Neutrophil (primary cell): ENCODE results near the gene VGLL4.

Experiments
- H3K27ac ChIP-seq: fragments of 200-600 bp; sonication (generic); 2 replicates; pipeline ENCODE4 v1.5.1; 2016; ENCODE audit warnings: mild to moderate bottlenecking, moderate library complexity
- H3K27me3 ChIP-seq: fragments of 200-600 bp; sonication (generic); 2 replicates; pipeline ENCODE4 v1.6.0; 2016; ENCODE audit warnings: mild to moderate bottlenecking
- H3K36me3 ChIP-seq: fragments of 200-600 bp; sonication (generic); 2 replicates; pipeline ENCODE4 v1.5.1; 2017
- H3K4me1 ChIP-seq, 2 experiments: fragments of 200-600 bp in 1 of 2; sonication (generic) in 1 of 2; 1 replicate in 1 of 2; 2 replicates in 1 of 2; pipeline versions ENCODE4 v1.5.1 to v1.6.1; 2013 to 2016; ENCODE audit warnings: low read depth in 1 of 2, low read length in 1 of 2, mild to moderate bottlenecking in 1 of 2, moderate library complexity in 1 of 2; ENCODE audit not compliant: control insufficient read depth in 1 of 2, insufficient read depth in 1 of 2
- H3K4me3 ChIP-seq, 2 experiments: fragments of 200-600 bp in 1 of 2; sonication (generic) in 1 of 2; 1 replicate in 1 of 2; 2 replicates in 1 of 2; pipeline ENCODE4 v1.5.1; 2013 to 2016; ENCODE audit warnings: low read depth in 1 of 2, low read length in 1 of 2, mild to moderate bottlenecking in 1 of 2, moderate library complexity in 1 of 2
- H3K9me3 ChIP-seq: fragments of 200-600 bp; sonication (generic); 2 replicates; pipeline ENCODE4 v1.5.1; 2016
- TF ChIP-seq, protein P1 (sequence below): fragments of 200-600 bp; sonication (generic); IDR thresholded peaks from 2 replicates; pipeline ENCODE4 v1.5.1; 2016; ENCODE audit warnings: antibody characterized with exemption

The VGLL4 gene

DNA sequence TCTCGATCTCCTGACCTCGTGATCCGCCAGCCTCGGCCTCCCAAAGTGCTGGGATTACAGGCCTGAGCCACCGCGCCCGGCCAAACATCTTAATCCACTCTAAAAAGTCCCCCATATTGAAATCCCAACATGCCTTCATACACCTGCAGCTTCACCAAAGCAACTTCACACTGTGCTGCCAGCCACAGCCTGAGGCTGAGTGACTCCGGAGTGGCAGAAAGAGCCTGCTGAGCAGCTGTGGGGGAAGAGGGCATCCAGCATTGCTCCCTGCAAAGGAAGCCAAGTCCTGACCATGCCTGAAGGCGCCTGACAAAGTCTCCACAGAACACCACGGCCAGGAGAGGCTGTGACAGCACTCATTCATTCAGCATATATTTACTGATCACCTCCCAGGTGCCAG is 21.6 kb upstream of the VGLL4 start:
- Histone ChIP-seq H3K9me3 (no peaks in the 10 kb centered on the region), H3K4me1 (peaks cover 0 to 10% of the 10 kb centered on the region in 2 experiments), H3K36me3 (no peaks in the 10 kb centered on the region), H3K4me3 (no peak overlapping the region), H3K27me3 (no peaks in the 10 kb centered on the region), H3K27ac (no peak overlapping the region)
- TF ChIP-seq, protein P1, sequence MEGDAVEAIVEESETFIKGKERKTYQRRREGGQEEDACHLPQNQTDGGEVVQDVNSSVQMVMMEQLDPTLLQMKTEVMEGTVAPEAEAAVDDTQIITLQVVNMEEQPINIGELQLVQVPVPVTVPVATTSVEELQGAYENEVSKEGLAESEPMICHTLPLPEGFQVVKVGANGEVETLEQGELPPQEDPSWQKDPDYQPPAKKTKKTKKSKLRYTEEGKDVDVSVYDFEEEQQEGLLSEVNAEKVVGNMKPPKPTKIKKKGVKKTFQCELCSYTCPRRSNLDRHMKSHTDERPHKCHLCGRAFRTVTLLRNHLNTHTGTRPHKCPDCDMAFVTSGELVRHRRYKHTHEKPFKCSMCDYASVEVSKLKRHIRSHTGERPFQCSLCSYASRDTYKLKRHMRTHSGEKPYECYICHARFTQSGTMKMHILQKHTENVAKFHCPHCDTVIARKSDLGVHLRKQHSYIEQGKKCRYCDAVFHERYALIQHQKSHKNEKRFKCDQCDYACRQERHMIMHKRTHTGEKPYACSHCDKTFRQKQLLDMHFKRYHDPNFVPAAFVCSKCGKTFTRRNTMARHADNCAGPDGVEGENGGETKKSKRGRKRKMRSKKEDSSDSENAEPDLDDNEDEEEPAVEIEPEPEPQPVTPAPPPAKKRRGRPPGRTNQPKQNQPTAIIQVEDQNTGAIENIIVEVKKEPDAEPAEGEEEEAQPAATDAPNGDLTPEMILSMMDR = no peak

DNA sequence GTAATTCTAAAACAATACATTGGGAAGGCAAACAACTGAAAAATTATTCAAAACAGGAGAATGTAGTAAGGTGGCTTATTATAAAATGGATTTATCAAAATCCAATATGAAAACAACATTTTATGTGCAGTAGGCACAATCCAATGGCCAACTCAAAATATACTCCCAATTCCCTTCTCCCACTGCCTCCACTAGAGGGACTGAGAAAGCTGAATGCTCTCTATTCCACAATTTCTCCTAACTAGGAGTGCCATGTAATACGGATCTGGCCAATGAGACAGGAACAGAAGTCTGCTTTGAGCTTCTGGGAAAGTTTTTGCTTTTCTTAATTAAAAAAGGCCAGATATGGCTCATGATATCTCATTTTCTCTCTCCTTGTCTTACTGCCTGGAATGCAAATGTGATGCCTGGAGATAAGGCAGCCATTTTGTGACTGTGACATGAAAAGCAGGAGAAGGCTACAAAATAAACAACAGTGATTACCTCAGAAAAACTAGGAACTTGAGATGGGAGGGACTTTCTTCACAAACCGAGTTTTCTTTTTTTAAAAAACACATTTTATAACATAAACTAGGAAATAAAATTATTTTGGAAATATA is 18.8 kb upstream of the VGLL4 start:
- H3K4me1 ChIP-seq = peaks cover 0 to 10% of the 10 kb centered on the region in 2 experiments
- H3K36me3 ChIP-seq = no peaks in the 10 kb centered on the region
- TF ChIP-seq, protein P1 = no peak
- no peak overlapping the region for H3K4me3 ChIP-seq
- H3K9me3 ChIP-seq = no peaks in the 10 kb centered on the region
- no peak overlapping the region for H3K27ac ChIP-seq
- no peaks in the 10 kb centered on the region for H3K27me3 ChIP-seq

DNA sequence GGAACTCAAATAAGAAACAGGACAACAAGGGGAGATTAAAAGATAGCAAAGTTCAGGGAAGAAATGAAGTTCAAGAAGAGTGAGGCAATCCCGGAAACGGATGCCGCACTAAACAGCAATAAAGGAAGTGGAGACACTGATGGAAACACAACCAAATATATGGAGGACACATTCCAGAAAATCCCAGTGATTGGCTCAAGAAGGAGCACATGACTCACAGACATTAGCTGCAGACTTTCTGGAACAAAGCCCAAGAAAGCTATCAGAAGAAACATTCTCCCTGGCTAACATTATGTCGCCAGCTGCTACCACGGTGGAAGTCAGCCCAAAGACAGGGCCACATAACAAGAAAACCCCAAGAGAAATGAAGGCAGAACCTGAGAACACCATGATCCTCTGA is 18.1 kb upstream of the VGLL4 start:
- Histone ChIP-seq H3K4me1 (peaks cover 0 to 10% of the 10 kb centered on the region in 2 experiments), H3K36me3 (no peaks in the 10 kb centered on the region), H3K27me3 (no peaks in the 10 kb centered on the region), H3K9me3 (no peaks in the 10 kb centered on the region), H3K4me3 (no peak overlapping the region), H3K27ac (no peak overlapping the region)
- TF ChIP-seq, protein P1 = no peak

DNA sequence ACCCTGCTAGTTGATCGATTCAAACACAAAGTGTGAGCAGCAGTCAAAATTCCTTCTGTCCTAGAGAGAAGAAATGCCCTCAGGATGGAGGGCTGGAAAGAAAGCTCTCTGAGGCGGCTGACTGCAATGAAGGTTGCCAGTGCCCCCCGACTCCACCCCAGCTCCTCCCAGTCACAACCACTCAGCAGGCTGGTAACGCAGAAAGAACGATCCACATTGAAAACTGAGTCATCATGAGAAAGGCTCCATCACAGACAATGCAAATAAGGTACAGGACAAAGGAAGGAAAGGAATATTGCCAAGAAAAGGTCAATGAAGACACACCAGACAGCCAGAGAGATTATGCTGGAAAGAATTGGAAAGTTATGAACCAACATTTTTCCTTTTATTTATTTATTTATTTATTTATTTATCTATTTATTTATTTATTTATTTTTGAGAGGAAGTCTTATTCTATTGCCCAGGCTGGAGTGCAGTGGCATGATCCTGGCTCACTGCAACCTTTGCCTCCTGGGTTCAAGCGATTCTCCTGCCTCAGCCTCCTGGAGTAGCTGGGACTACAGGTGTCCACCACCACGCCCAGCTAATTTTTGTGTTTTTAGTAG is 17.4 kb upstream of the VGLL4 start:
- no peak overlapping the region for H3K4me3 ChIP-seq
- H3K36me3 ChIP-seq = no peaks in the 10 kb centered on the region
- H3K27me3 ChIP-seq = no peaks in the 10 kb centered on the region
- peaks cover 0 to 10% of the 10 kb centered on the region in 2 experiments for H3K4me1 ChIP-seq
- TF ChIP-seq, protein P1 = no peak
- H3K9me3 ChIP-seq = no peaks in the 10 kb centered on the region
- no peak overlapping the region for H3K27ac ChIP-seq

DNA sequence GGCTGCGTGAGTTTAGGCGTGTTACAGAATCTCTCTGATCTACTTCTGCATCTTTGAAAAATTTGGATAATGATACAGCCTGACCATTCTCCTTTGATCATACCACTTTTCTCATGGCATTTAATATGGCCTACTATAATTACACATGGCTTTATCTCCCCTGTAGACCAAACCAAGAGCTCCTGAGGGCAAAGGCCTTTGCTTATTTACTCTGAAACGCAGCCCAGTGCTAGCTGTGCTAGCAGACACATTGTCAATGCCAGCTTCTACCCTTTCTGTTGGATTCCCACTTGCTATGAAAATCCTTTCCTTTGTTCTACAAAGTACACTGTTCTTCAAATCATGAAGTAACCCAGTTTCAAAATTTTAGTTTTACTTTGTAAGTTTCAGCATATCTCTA is 16.5 kb upstream of the VGLL4 start:
- Histone ChIP-seq H3K27me3 (no peaks in the 10 kb centered on the region), H3K27ac (no peak overlapping the region), H3K36me3 (no peaks in the 10 kb centered on the region), H3K9me3 (no peaks in the 10 kb centered on the region), H3K4me1 (peaks cover 0 to 10% of the 10 kb centered on the region in 2 experiments), H3K4me3 (no peak overlapping the region)
- TF ChIP-seq, protein P1 = no peak
